HG03432 (cell line): Measurements from ENCODE around the gene TMEM171.

Experiments
- ATAC-seq: cut with Tn5 transposase; IDR thresholded peaks from one replicate; pipeline ENCODE4 v1.9.1; 2021; ENCODE audit warnings: mild to moderate bottlenecking, moderate library complexity; ENCODE audit not compliant: unreplicated experiment

Gene TMEM171, protein sequence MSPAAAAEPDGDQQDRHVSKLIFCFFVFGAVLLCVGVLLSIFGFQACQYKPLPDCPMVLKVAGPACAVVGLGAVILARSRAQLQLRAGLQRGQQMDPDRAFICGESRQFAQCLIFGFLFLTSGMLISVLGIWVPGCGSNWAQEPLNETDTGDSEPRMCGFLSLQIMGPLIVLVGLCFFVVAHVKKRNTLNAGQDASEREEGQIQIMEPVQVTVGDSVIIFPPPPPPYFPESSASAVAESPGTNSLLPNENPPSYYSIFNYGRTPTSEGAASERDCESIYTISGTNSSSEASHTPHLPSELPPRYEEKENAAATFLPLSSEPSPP

DNA sequence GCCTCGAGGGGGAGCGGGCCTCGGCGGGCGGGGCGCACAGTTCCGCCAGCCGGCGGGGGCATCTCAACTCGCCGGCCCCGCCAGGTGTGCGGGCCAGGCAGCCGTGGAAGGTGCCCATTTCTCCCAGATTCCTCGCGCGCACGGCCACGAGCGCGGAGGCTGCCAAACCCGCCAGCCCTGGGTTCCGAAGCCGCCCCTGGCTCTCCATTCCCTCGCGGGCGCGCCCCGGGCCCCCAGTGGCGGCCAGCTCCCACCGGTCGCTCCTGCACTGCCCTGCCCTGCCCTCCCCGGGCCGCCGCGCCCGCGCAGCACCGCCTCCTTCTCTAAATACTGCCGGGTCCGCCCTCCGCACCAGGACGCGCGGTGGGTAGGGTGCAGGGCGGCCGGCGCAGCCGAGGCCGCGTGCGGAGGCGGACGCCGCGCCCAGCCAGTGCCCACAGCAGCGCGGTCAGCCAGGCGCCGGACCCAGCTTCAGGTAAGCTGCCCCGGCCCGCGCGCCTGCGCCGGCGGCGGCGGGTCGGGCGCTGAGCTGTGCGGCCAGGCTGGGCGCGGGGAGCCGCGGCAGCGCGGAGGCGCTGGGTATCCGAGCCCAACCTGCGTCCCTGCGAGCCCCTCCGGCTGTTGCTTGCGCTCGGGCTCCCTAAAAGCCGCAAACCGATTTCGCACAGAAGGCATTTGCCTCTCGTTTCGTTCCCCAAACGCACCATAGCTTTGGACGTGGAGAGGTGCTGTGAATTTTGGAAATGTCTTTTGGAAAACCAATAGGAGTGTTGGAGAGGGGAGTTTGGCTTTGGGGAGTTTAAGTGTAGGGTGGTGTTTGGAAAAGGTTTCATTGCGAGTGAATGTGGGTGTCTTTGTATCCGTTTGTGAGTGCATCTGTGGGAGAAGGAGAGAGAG is at the start of gene TMEM171:
Gene TMEM171, plus strand, starts transcription at position 354 of the 897 bp plus-strand sequence. CDS start 2,799 bp downstream, outside the sequence.
- no peak for ATAC-seq

DNA sequence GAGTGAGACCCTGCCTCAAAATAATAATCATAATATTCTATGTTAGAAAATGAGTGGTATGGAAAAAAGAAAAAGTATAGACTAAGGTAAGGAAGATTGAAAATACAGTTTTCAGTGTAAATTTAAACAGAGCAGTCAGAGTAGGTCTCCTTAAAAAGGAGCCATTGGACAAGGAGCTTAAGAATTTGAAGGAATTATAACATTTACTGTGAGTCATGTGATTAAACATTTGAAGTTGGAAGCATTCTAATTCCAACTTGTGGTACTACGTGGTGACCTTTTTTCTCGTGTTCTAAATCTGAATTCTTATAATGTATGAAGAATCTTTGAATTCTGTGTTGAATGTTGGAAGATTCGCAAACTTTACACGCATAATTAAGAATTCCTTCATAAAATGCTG is 39.3 kb upstream of the TMEM171 start:
- no peak for ATAC-seq

DNA sequence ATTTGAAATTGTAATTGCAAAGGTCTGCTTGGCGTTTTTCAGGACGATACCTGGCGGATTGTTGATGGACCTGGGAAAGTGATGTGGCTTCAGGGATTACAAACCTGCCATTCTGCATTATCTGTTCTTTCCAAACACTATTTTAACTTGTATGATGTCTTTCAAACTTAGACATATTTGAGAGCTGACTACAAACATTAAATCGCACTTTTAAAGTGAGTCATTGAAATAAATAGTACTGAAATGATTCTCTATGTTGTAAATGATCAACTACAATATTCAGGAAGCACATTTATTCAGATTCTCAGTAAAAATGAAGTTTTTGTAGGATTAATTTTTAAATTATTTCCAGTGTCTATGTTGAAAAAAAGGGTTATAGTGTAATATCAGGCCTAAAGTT is 32.3 kb upstream of the TMEM171 start:
- ATAC-seq = no peak

DNA sequence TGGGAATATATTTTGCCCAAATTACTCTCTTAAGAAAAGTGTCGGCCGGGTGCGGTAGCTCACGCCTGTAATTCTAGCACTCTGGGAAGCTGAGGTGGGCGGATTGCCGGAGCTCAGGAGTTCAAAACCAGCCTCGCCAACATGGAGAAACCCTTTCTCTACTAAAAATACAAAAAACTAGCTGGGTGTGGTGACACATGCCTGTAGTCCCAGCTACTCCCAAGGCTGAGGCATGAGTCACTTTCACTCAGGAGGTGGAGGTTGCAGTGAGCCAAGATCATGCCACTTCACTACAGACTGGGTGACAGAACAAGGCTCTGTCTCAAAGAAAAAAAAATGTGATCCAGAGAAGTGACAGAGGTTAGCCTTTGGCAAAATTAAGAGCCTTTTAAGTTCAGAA is 26.4 kb upstream of the TMEM171 start:
- ATAC-seq = no peak

DNA sequence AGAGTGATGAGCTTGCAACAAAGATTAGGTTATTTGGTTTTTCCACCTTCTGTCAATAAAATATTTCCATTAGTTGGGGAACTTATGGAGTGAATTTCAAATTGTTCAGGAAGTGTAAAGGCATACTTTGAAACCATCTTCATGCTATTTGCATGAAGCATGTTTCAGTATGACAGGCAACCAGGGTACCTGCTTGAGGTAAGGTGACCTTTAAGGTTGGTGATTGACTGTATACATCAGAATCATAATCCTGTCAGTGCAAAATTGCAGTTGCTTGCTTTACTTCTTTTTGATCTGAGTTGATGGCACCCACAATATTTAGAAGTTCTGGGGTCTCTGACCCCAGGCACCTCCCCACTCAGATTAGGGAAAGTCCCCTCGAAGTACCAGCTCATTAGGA is 26.0 kb upstream of the TMEM171 start:
- no peak for ATAC-seq

DNA sequence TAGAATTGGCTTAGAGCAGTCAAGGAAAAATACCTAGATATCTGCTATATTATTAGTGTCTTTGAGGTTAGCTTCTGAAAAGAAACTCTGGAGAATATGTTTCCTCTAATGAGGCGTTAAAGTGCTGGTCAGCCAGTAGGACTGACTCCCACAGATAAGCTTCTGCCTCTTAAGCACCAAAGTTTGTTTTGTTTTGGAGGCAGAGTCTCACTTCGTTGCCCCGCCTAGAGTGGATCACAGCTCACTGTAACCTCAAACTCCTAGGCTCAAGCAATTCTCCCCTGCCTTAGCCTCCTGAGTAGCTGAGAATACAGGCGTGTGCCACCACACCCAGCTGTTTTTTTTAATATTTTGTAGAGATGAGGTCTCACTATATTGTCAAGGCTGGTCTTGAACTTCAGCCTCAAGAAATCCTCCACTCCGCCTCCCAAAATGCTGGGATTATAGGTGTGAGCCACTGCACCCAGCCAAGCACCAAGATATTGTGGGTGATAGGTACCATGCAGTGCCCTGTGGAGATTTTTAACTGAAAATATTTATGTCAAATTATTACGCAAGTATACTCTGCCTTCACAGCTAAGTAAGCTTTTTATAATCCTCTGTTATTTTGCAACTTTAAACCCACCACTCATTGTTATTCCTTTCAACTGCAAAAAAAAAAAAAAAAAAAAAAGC is 24.7 kb upstream of the TMEM171 start:
- ATAC-seq = no peak

DNA sequence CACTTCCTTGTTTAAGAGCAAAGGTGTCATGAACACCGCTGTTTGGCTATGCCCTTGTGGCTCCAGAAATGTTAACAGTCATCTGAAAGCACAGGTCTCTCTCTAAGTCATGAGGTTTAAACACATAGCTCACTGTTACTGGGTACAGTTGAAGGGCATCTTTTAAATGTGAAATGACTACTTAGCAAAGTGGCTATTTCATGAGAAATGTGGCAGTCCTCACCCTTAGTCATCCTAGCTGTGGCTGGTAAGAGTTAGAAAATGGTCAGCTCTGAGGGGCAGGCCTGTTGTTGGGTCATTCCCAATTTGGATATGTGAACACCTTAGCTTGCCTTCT is 24.2 kb upstream of the TMEM171 start:
- ATAC-seq = no peak

DNA sequence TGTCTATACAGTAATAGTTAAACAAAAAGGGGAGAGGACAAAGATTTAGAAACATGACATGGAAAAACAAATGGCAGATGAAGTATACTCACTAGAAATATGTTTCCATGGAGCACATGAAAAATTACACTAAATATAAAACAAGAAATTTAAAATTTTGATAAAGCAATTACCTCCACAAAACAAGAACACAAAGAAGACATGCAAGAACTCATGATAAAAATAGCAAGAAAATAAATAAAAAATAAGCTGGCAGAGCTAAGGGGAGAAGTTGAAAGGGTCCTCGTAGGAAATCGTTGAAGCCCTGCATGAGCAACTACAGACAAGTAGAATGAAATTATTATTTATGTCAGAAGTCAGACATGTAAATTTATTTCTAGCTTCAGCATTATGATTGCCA is 22.6 kb upstream of the TMEM171 start:
- no peak for ATAC-seq

DNA sequence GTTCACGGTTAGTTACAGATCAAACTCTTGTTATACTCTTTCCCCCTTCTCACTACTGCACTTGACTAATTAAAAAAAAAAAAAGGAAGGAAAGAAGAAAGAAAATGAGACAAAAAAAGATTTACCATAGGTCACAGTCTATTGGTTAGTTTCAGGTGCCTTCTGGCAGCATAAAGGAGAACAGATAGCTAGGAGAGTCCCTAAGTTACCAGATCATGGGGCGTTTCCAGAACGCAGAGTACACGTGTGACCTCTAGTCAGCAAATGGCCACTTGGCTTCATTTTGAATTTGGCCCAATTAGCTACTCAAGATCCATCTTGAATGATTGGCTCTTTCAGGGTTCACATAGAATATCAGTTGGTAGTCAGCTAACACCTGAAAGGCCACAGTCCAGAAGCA is 20.3 kb upstream of the TMEM171 start:
- no peak for ATAC-seq

DNA sequence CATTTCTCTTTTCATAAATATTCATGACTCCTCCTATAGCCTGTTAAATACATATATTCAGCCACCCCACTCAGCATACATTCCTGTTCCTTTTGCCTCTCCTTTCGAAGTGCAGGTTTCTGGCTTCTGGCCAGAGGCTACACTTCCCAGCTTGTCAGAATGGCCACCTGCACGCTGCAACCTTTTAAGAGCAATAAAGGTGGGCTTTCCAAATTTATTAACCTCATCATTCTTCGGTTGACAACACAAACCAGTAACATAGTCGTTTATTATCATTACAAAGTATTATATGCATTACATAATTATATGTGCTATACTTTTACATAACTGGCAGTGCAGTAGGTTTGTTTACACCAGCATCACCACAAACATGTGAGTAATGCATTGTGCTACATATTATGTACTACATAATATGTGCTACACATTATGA is 16.5 kb upstream of the TMEM171 start:
- no peak for ATAC-seq

DNA sequence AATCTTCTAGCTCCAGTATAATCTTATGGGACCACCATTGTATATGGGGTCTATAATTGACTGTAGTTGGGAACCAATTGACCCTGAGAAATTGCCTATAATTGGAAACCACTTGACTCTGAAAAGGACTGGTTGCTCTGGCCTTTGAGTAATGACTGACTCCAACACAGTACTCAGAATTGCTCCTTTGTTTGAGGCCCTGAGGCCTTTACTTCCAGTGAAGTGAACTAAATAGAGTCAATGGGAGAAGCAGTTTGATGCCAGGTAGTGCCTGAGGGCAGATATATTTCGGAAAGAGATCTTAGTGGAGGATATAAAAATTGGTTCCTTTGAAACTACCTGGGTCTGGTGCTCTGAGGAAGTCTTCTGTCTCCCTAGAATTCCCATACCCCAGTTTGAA is 16.0 kb upstream of the TMEM171 start:
- ATAC-seq = no peak

DNA sequence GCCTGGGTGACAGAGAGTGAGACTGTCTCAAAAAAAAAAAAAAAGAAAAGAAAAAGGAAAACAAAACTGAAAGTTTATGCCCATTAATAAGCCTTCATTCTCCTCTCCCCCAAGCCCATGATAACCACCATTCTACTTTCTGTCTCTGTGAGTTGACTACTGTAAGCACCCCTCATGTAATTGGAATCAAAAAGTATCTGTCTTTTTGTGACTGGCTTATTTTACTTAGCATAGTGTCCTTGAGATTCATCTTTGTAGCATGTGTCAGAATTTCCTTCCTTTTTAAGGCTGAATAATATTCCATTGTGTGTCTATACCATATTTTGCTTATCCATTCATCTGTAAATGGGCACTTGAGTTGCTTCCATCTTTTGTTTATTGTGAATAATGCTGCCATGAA is 14.0 kb upstream of the TMEM171 start:
- no peak for ATAC-seq

DNA sequence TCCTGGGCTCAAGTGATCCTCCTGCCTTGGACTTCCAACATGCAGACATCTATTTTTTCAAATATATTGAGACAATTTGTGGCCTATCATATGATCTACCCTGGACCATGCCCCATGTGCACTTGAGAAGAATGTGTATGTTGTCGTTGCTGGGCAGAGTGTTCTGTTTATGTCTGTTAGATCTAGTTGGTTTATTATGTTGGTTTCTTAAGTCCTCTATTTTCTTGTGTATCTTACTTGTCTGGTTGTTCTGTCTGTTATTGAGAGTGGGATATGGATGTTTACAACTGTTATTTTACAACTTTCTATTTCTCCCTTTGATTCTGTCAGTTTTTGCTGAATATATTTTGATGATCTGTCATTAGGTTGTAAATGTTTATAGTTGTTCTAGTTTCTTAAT is 10.2 kb upstream of the TMEM171 start:
- ATAC-seq = no peak

DNA sequence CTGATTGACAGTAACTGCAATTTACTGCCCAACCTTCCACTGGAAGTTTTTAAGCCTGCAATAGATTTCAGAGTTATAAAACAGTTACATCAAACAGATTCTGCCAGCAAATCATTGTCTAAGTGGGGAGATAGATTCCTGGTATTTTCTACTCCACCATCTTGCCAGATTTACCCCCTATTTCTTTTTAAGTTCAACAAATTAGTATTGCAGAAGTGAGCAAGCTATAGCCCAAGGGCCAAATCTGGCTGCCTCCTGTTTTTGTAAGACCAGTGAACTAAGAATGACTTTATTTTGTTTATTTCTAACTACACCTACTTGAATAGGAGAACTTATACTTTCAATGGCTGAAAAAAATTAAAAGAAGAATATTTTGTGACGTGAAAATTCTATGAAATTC is 8.8 kb upstream of the TMEM171 start:
- ATAC-seq = no peak

DNA sequence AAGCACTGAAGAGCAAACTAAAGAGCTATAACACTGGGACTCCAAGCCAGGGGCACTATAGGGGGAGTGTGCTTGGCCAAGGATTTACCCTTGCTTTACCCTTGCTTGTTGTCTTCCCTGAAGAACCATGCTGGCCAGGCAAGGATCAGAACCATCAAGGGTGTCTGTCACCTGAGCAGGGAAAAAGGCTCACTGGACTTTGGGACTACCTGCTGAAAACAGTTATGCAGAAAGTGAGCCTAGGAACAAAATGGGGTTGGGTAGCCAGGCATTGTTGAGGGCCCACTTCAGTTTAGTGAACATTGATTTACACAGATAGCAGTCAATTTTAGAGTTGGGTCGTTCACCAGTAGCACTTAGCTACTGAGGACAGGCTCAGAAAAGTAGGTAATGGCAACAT is 8.0 kb upstream of the TMEM171 start:
- no peak for ATAC-seq

DNA sequence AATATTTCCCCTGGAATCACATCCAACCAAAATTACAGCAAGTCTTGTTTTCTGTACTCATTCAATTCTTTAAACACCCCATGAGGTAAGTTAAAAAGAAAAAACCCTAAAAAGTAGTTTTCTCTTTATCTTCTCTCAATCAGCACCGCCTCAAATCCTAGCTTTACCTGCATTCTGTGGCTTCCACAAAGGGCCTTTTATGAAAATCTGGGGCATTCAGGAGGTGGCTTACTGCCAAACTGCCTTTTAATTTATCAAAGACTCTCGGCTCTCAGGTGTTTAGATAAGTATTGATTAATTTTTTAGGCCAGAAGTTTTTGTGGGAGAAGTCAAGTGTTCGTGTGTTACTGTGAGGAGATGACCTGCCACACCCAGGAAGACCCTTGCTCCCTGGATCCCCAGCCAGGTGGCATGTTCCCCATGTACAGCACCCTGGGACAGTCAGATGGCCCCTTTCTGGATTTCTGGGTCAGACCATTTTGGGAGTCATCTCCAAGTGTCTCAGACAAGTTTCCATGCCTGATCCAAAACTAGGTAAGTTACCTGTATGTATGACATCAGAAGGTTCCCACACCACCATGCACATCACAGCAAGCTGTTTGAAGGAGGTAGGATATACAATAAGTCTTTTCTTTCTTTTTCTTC is 6.2 kb upstream of the TMEM171 start:
- no peak for ATAC-seq

DNA sequence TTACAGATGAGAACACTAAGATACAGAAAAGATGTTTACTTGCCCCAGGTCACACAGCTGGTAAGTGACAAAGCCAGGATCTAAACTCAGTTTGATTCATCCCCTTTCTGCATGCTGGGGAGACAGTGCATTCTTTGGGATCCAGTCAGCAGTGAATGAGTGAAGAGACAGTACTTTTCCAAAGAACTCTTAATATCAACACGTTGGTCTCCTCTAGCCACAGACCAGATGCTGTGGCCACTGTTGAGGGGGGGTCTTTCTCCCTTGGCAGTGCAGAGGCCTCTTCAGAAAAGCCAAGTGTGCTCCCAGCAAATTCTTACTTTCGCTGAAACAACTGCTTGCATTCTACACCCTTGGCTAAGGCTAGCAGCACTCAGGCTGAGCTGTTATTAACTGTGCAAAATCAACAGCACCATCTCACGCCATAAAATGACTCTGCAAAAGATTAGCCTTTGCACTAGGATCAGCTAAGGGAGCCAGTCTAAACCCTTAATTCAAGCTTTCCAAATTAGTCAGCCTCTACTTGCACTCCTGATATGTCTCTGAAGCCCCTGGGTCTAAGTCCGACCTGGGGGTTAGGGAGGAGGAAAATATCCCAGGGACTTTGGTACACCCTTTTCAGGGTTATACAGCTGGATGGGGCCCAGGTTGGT is 4.8 kb upstream of the TMEM171 start:
- no peak for ATAC-seq

DNA sequence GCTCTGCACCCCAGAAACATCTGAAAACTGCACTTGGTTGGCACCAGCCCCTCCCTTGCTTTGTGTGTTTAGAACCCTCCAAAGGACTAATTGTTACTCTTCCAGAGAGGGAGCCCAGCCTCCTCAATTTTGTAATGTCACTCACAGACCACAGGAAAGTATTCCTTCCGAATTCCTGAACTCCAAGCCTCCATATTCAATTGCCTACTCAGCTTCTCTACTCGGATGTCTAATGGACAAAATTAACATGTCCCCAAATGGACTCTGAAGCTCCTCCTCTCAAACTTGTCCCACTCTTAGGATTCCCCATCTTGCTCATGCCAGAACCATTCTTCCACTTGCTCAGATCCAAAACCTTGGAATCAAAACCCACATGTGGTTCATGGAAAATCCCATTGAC is 3.9 kb upstream of the TMEM171 start:
- no peak for ATAC-seq

DNA sequence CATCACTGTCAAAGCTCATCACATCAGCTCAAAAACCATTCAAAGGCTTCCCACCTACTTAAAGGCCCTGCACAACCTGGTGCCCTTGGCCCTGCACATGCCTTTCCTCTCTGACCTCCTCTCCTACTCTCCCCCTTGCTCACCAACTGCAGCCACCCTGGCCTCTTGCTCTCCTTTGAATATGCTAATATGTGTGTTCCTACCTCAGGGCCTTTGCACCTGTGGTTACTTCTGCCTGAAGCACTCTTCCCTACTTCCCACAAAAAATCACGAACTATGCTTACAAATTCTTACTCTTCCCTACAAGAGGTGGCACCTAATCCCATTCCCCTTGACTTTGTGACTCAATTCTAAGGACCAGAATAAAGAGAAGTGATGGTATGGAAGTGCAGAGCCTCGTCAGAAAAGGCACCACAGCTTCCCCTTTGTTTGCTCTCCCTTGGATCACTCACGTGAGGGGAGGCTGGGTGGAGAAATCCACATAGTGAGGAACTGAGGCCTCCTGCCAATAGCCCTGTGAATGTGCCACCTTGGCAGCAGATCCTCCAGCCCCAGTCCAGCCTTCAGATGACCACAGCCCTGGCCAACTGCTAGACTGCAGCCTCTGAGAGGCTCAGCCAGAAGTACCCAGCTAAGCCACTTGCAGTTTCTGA is 3.2 kb upstream of the TMEM171 start:
- no peak for ATAC-seq

DNA sequence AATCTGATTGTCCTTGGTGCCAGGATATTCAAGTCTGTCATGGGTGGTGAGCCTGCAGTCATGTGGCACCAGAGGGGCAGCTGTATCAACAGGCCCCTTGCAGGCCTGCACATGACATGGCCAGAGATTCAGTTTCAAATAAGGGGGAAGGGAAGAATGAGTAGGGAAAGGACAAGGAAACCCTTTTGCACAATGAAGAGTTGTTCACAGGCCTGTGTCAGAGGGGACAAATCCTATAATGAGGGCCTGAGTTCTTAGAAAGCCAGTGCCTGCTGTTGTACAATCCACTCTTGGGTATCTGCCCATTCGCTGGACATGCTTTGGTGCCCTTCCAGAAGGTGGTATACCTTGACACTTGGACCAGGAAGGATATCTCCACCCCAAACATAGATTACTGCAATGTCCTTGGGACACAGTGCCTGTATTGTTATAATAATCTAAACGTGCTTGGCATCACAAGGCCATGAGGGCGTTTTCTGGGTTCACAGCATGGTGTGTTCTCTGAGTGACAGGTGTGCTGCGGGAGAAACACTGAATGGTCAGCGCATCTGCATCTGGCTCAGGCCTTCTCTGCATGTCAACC is 1.9 kb upstream of the TMEM171 start:
- ATAC-seq = no peak
